GM23338 (cell line): ENCODE measurements around the gene PIWIL4. TPM values are rescaled to one million over a fixed set of nuclear protein-coding genes. Genes with fewer than 3 reads are reported as not detected.

Experiments
- ATAC-seq: fragments of 200-7000 bp; cut with Tn5 transposase; 3 replicates; pipeline ENCODE4 v1.9.1; 2020
- DNase-seq: peaks from one replicate; pipeline ENCODE4 v3.0.0-alpha.2; 2015; ENCODE audit warnings: low spot score
- H2AFZ ChIP-seq: fragments of 200-600 bp; sonication (generic); 2 replicates; pipeline ENCODE4 v1.8.0; 2016; ENCODE audit warnings: antibody characterized with exemption, mild to moderate bottlenecking, moderate library complexity
- H3F3A ChIP-seq: fragments of 200-600 bp; sonication (generic); replicated peaks from 2 replicates; pipeline ENCODE4 v1.8.0; 2017; ENCODE audit warnings: antibody characterized with exemption, mixed run types, low read depth
- H3K27ac ChIP-seq: fragments of 200-600 bp; sonication (generic); 2 replicates; pipeline ENCODE4 v1.6.1; 2016; ENCODE audit warnings: low read depth
- H3K27me3 ChIP-seq: fragments of 200-600 bp; sonication (generic); 2 replicates; pipeline ENCODE4 v1.8.0; 2016; ENCODE audit warnings: mild to moderate bottlenecking, mixed run types, moderate library complexity; ENCODE audit not compliant: insufficient read depth
- H3K36me3 ChIP-seq: fragments of 200-600 bp; sonication (generic); 2 replicates; pipeline ENCODE4 v1.8.0; 2016; ENCODE audit warnings: mild to moderate bottlenecking; ENCODE audit not compliant: insufficient read depth
- H3K4me1 ChIP-seq: fragments of 200-600 bp; sonication (generic); 2 replicates; pipeline ENCODE4 v1.8.0; 2016; ENCODE audit warnings: mild to moderate bottlenecking, moderate library complexity; ENCODE audit not compliant: insufficient read depth
- H3K4me2 ChIP-seq: fragments of 200-600 bp; sonication (generic); 2 replicates; pipeline ENCODE4 v1.7.1; 2017; ENCODE audit warnings: mixed run types
- H3K4me3 ChIP-seq: fragments of 200-600 bp; sonication (generic); 2 replicates; pipeline ENCODE4 v1.6.1; 2016; ENCODE audit warnings: mixed run types
- H3K79me2 ChIP-seq: fragments of 200-600 bp; sonication (generic); replicated peaks from 2 replicates; pipeline ENCODE4 v1.8.0; 2017; ENCODE audit warnings: mild to moderate bottlenecking; ENCODE audit not compliant: insufficient read depth
- H3K9me2 ChIP-seq: fragments of 200-600 bp; sonication (generic); 2 replicates; pipeline ENCODE4 v1.8.0; 2017; ENCODE audit not compliant: insufficient read depth
- H4K20me1 ChIP-seq: fragments of 200-600 bp; sonication (generic); replicated peaks from 2 replicates; pipeline ENCODE4 v1.8.0; 2017; ENCODE audit warnings: mild to moderate bottlenecking; ENCODE audit not compliant: insufficient read depth
- H3K27ac Mint-ChIP-seq: 2 replicates; pipeline ENCODE4 v1.8.0; 2020; ENCODE audit warnings: inconsistent platforms, mild to moderate bottlenecking, moderate library complexity, mixed read lengths
- H3K27me3 Mint-ChIP-seq: 3 replicates; pipeline ENCODE4 v1.8.0; 2022; ENCODE audit warnings: low read depth, mild to moderate bottlenecking, moderate library complexity, mixed read lengths, inconsistent platforms; ENCODE audit not compliant: insufficient read depth, poor library complexity
- H3K36me3 Mint-ChIP-seq: 3 replicates; pipeline ENCODE4 v1.8.0; 2021; ENCODE audit warnings: low read depth, mild to moderate bottlenecking, inconsistent platforms, moderate library complexity, mixed read lengths
- H3K4me1 Mint-ChIP-seq: 3 replicates; pipeline ENCODE4 v1.8.0; 2020; ENCODE audit warnings: mild to moderate bottlenecking, inconsistent platforms, mixed read lengths
- H3K4me3 Mint-ChIP-seq: 3 replicates; pipeline ENCODE4 v1.8.0; 2021; ENCODE audit warnings: moderate library complexity, mild to moderate bottlenecking, inconsistent platforms, mixed read lengths
- H3K9me3 Mint-ChIP-seq: 3 replicates; pipeline ENCODE4 v1.8.0; 2020; ENCODE audit warnings: moderate library complexity, mild to moderate bottlenecking, inconsistent platforms, mixed read lengths
- CREB1 ChIP-seq: fragments of 250-450 bp; sonication (Bioruptor Pico); IDR thresholded peaks from 2 replicates; pipeline ENCODE4 v1.5.0; 2020; ENCODE audit warnings: low read depth, mild to moderate bottlenecking, moderate library complexity
- EZH2 ChIP-seq: fragments of 200-600 bp; sonication (generic); IDR thresholded peaks from one replicate; pipeline ENCODE4 v1.8.0; 2017; ENCODE audit warnings: antibody characterized with exemption, mild to moderate bottlenecking, low read depth; ENCODE audit not compliant: unreplicated experiment
- EZH2phosphoT487 ChIP-seq: fragments of 200-600 bp; sonication (generic); IDR thresholded peaks from one replicate; pipeline ENCODE4 v1.8.1; 2018; ENCODE audit warnings: antibody characterized with exemption; ENCODE audit not compliant: unreplicated experiment
- NANOG ChIP-seq: IDR thresholded peaks from 2 replicates; pipeline ENCODE4 v1.6.1; 2016; ENCODE audit warnings: antibody characterized with exemption, borderline replicate concordance
- POLR2AphosphoS5 ChIP-seq: IDR thresholded peaks from 2 replicates; pipeline ENCODE4 v1.6.1; 2016; ENCODE audit warnings: antibody characterized with exemption, low read depth
- ZNF114 ChIP-seq: fragments of 250-450 bp; sonication (Bioruptor Pico); IDR thresholded peaks from 2 replicates; pipeline ENCODE4 v1.5.0; 2020; ENCODE audit warnings: mild to moderate bottlenecking, moderate library complexity
- ZNF331 ChIP-seq: fragments of 250-450 bp; sonication (Bioruptor Pico); IDR thresholded peaks from 2 replicates; pipeline ENCODE4 v1.5.0; 2020; ENCODE audit warnings: low read depth, mild to moderate bottlenecking, moderate library complexity
- polyA plus RNA-seq: library from polyadenylated mRNA; unstranded; fragments of >200 nt; fragmentation: Nextera tagmentation; extraction: Ambion mirVana; gene quantifications from 2 replicates; pipeline ENCODE4 v1.2.1, GENCODE V29; 2016
- total RNA-seq: library from RNA; depleted of rRNA; stranded (reverse); fragments of >200 nt; shearing (Covaris generic); gene quantifications from 2 replicates; pipeline ENCODE4 v1.2.3, GENCODE V29; 2014
- TF ChIP-seq, protein P1 (sequence below): fragments of 250-450 bp; sonication (Bioruptor Pico); IDR thresholded peaks from 2 replicates; pipeline ENCODE4 v1.5.0; 2020; ENCODE audit warnings: mild to moderate bottlenecking, moderate library complexity
- TF ChIP-seq, protein P2 (sequence below), 2 experiments: fragments of 200-600 bp in 1 of 2; sonication (generic) in 1 of 2; conservative IDR thresholded peaks; 2 replicates each; pipeline versions ENCODE4 v1.5.1 to v1.6.1; 2016 to 2017; ENCODE audit warnings: antibody characterized with exemption in 2 of 2, low read depth in 2 of 2, mild to moderate bottlenecking in 2 of 2, moderate library complexity in 1 of 2
- TF ChIP-seq, protein P3 (sequence below): IDR thresholded peaks from one replicate; pipeline ENCODE4 v1.6.1; 2018; ENCODE audit warnings: antibody characterized with exemption; ENCODE audit not compliant: unreplicated experiment
- TF ChIP-seq, protein P4 (sequence below): IDR thresholded peaks from 2 replicates; pipeline ENCODE4 v1.6.1; 2016; ENCODE audit warnings: antibody characterized with exemption

The PIWIL4 gene
- total and polyA plus RNA-seq, 2 experiments from 2014 or later, result 0.23 to 0.66 TPM

DNA sequence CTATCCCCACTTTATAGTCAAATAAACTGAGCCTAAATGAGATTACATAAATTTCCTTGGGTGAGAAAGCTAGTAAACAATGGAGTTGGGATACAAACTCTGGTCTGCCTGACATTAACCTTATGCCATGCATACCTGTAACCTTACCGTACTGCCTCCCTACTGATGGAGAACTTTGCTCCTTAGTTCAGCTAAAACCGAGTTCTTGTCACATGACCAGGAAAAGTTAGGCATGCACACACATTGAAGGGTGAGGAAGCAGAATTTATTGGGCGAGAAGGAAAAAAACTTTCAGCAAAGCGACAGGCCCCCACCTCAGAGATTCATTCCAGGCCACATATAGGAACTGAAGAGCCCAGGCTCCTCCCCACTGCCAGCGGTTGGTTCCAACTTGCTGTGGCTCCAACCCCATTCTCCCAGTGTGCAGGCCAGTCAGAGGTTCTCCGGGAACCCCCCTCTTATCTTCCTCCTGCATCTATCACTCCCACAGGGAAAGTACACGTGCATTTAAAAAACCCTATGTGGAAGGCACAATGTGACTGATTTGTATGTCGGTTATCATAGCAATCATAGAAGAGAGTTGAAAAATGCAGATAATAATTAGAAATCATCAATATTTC lies 3.2 kb upstream of the PIWIL4 start:
- no peak overlapping the region for H3K4me3 ChIP-seq
- H3K27ac ChIP-seq, result no peak overlapping the region
- no peaks in the 10 kb centered on the region for H3F3A ChIP-seq
- H3K36me3 Mint-ChIP-seq, result no peaks in the 10 kb centered on the region
- H2AFZ ChIP-seq, result peak overlapping the region; percentile 28; the same call in 1 of the 2 replicates
- ATAC-seq (peak; percentile 69), DNase-seq (no peak)
- peaks cover 13% of the 10 kb centered on the region; the same call in 2 of the 3 replicates for H3K4me1 Mint-ChIP-seq
- H4K20me1 ChIP-seq, result no peaks in the 10 kb centered on the region
- no peaks in the 10 kb centered on the region; the same call in 1 of the 2 replicates for H3K9me2 ChIP-seq
- no peak overlapping the region for H3K4me2 ChIP-seq
- TF ChIP-seq, protein P1, sequence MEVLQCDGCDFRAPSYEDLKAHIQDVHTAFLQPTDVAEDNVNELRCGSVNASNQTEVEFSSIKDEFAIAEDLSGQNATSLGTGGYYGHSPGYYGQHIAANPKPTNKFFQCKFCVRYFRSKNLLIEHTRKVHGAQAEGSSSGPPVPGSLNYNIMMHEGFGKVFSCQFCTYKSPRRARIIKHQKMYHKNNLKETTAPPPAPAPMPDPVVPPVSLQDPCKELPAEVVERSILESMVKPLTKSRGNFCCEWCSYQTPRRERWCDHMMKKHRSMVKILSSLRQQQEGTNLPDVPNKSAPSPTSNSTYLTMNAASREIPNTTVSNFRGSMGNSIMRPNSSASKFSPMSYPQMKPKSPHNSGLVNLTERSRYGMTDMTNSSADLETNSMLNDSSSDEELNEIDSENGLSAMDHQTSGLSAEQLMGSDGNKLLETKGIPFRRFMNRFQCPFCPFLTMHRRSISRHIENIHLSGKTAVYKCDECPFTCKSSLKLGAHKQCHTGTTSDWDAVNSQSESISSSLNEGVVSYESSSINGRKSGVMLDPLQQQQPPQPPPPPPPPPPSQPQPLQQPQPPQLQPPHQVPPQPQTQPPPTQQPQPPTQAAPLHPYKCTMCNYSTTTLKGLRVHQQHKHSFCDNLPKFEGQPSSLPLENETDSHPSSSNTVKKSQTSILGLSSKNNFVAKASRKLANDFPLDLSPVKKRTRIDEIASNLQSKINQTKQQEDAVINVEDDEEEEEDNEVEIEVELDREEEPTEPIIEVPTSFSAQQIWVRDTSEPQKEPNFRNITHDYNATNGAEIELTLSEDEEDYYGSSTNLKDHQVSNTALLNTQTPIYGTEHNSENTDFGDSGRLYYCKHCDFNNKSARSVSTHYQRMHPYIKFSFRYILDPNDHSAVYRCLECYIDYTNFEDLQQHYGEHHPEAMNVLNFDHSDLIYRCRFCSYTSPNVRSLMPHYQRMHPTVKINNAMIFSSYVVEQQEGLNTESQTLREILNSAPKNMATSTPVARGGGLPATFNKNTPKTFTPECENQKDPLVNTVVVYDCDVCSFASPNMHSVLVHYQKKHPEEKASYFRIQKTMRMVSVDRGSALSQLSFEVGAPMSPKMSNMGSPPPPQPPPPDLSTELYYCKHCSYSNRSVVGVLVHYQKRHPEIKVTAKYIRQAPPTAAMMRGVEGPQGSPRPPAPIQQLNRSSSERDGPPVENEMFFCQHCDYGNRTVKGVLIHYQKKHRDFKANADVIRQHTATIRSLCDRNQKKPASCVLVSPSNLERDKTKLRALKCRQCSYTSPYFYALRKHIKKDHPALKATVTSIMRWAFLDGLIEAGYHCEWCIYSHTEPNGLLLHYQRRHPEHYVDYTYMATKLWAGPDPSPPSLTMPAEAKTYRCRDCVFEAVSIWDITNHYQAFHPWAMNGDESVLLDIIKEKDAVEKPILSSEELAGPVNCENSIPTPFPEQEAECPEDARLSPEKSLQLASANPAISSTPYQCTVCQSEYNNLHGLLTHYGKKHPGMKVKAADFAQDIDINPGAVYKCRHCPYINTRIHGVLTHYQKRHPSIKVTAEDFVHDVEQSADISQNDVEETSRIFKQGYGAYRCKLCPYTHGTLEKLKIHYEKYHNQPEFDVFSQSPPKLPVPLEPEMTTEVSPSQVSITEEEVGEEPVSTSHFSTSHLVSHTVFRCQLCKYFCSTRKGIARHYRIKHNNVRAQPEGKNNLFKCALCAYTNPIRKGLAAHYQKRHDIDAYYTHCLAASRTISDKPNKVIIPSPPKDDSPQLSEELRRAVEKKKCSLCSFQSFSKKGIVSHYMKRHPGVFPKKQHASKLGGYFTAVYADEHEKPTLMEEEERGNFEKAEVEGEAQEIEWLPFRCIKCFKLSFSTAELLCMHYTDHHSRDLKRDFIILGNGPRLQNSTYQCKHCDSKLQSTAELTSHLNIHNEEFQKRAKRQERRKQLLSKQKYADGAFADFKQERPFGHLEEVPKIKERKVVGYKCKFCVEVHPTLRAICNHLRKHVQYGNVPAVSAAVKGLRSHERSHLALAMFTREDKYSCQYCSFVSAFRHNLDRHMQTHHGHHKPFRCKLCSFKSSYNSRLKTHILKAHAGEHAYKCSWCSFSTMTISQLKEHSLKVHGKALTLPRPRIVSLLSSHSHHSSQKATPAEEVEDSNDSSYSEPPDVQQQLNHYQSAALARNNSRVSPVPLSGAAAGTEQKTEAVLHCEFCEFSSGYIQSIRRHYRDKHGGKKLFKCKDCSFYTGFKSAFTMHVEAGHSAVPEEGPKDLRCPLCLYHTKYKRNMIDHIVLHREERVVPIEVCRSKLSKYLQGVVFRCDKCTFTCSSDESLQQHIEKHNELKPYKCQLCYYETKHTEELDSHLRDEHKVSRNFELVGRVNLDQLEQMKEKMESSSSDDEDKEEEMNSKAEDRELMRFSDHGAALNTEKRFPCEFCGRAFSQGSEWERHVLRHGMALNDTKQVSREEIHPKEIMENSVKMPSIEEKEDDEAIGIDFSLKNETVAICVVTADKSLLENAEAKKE, result no peak
- TF ChIP-seq EZH2 (no peak), POLR2AphosphoS5 (no peak), NANOG (no peak), EZH2phosphoT487 (no peak), ZNF331 (no peak), CREB1 (CRISPR knock-in tag) (no peak), ZNF114 (CRISPR knock-in tag) (no peak)
- TF ChIP-seq, protein P2, sequence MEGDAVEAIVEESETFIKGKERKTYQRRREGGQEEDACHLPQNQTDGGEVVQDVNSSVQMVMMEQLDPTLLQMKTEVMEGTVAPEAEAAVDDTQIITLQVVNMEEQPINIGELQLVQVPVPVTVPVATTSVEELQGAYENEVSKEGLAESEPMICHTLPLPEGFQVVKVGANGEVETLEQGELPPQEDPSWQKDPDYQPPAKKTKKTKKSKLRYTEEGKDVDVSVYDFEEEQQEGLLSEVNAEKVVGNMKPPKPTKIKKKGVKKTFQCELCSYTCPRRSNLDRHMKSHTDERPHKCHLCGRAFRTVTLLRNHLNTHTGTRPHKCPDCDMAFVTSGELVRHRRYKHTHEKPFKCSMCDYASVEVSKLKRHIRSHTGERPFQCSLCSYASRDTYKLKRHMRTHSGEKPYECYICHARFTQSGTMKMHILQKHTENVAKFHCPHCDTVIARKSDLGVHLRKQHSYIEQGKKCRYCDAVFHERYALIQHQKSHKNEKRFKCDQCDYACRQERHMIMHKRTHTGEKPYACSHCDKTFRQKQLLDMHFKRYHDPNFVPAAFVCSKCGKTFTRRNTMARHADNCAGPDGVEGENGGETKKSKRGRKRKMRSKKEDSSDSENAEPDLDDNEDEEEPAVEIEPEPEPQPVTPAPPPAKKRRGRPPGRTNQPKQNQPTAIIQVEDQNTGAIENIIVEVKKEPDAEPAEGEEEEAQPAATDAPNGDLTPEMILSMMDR (conservative IDR thresholded peaks at IDR 0.05; ENCODE audit: low read depth in 2 of 2), result no peak
- TF ChIP-seq, protein P3, sequence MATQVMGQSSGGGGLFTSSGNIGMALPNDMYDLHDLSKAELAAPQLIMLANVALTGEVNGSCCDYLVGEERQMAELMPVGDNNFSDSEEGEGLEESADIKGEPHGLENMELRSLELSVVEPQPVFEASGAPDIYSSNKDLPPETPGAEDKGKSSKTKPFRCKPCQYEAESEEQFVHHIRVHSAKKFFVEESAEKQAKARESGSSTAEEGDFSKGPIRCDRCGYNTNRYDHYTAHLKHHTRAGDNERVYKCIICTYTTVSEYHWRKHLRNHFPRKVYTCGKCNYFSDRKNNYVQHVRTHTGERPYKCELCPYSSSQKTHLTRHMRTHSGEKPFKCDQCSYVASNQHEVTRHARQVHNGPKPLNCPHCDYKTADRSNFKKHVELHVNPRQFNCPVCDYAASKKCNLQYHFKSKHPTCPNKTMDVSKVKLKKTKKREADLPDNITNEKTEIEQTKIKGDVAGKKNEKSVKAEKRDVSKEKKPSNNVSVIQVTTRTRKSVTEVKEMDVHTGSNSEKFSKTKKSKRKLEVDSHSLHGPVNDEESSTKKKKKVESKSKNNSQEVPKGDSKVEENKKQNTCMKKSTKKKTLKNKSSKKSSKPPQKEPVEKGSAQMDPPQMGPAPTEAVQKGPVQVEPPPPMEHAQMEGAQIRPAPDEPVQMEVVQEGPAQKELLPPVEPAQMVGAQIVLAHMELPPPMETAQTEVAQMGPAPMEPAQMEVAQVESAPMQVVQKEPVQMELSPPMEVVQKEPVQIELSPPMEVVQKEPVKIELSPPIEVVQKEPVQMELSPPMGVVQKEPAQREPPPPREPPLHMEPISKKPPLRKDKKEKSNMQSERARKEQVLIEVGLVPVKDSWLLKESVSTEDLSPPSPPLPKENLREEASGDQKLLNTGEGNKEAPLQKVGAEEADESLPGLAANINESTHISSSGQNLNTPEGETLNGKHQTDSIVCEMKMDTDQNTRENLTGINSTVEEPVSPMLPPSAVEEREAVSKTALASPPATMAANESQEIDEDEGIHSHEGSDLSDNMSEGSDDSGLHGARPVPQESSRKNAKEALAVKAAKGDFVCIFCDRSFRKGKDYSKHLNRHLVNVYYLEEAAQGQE, result no peak
- TF ChIP-seq, protein P4, sequence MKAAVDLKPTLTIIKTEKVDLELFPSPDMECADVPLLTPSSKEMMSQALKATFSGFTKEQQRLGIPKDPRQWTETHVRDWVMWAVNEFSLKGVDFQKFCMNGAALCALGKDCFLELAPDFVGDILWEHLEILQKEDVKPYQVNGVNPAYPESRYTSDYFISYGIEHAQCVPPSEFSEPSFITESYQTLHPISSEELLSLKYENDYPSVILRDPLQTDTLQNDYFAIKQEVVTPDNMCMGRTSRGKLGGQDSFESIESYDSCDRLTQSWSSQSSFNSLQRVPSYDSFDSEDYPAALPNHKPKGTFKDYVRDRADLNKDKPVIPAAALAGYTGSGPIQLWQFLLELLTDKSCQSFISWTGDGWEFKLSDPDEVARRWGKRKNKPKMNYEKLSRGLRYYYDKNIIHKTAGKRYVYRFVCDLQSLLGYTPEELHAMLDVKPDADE, result no peak
- H3K4me3 Mint-ChIP-seq, result no peak overlapping the region
- H3K27me3 Mint-ChIP-seq, result peaks cover 3% of the 10 kb centered on the region
- no peaks in the 10 kb centered on the region; the same call in 2 of the 3 replicates for H3K9me3 Mint-ChIP-seq
- H3K27ac Mint-ChIP-seq, result no peak overlapping the region
- no peaks in the 10 kb centered on the region for H3K36me3 ChIP-seq
- no peaks in the 10 kb centered on the region for H3K4me1 ChIP-seq
- no peaks in the 10 kb centered on the region for H3K27me3 ChIP-seq
- H3K79me2 ChIP-seq, result no peaks in the 10 kb centered on the region
